Measurements from ENCODE around the gene VMA21. TPM values are rescaled to one million over a fixed set of nuclear protein-coding genes. Genes with fewer than 3 reads are reported as not detected.

VMA21 gene
- total and polyA plus RNA-seq, 8 donors = 3.3 to 16.4 (median 11.1) TPM

DNA sequence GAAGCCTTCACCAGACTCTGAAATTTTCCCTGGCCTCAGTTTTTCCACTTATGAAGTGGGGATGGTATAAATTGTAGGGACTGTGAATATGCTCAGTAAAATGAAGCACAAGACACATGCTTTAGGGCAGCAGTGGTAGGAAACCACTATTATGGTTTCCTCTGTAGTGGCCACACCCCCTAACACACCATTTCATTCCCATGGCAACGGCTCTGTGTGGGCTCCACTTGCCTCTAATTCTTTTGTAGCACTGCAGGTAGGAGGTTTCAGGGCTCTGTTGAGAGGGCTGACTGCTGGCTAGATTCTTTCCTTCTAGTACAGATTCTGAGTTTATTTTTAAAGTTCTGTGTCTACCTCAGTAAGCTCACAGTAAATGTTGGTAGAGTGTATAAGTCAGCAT lies 3.5 kb upstream of the VMA21 start:
- H3K4me3 ChIP-seq = no peak overlapping the region
- H3K4me1 ChIP-seq = no peaks in the 10 kb centered on the region
- DNase-seq = no peak
- FAIRE-seq = no peak
- H3K9me3 ChIP-seq = no peaks in the 10 kb centered on the region
- WGBS, 2 donors = 43 to 66% methylated on average over 1 of the region's 1 CpG
- ATAC-seq = no peak
- peaks cover 0 to 4% (median 0%) of the 10 kb centered on the region in 4 donors for H3K27me3 ChIP-seq
- no peak overlapping the region for H3K27ac ChIP-seq
- TF ChIP-seq CTCF (IDR thresholded peaks at IDR 0.05) = no peak
- intact Hi-C loops (cut with DNase I) = no loop called here
- H3K36me3 ChIP-seq = no peaks in the 10 kb centered on the region

DNA sequence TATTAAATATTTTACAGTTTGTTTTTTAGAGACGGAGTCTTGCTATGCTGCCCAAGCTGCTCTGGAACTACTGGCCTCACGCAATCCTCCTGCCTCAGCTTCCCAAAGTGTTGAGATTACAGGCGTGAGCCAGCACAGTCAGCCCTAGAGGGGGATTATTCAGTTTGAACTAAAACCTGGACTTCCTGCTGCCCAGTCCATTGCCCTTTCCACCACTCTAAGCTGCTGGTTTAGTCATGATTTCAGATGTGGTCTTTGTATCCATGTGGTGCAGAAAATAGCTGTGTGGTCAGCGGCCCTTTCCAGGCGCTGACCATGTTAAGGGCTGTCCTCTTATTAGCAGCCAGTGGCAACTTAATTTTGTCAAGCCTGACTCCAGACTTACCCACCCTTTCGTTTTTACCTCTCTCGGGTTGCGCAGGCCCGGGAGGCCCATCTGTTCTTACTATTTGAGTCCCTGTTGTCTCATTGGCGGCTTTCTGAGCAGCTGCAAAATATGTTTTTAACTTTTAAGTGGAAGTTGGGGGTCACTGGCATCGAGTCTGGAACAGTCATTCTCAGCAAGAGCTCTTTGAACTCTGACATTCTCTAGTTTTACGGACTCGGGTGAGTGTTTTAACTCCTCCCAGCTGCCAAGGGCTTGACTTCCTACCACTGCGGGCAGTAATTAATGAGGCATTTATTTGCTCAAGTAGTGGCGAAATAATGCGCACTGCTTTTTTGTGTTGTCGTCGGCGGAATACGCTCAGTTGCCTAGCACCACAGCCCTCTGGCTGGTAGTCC lies 773 bp upstream of the VMA21 start:
- TF ChIP-seq CTCF (IDR thresholded peaks at IDR 0.05) = no peak

GRCh38 chrX:151397741-151398070 lies 700 bp downstream of the VMA21 start:
- peak overlapping the region; percentile 19 to 67 (median 54) for H3K4me3 ChIP-seq
- DNase-seq (no peak), ATAC-seq (no peak), FAIRE-seq (no peak)
- 0 to 18% methylated on average over 2 of the region's 2 CpGs for WGBS, 2 donors
- H3K27ac ChIP-seq = no peak overlapping the region
- no peaks in the 10 kb centered on the region for H3K4me1 ChIP-seq
- H3K27me3 ChIP-seq = peaks cover 0 to 4% (median 0%) of the 10 kb centered on the region in 4 donors
- TF ChIP-seq CTCF (IDR thresholded peaks at IDR 0.05) = no peak
- no peaks in the 10 kb centered on the region for H3K36me3 ChIP-seq
- H3K9me3 ChIP-seq = no peaks in the 10 kb centered on the region
- intact Hi-C loops (cut with DNase I) = no loop called here

More for the DNA sequence above, 773 bp upstream of the VMA21 start:
- FAIRE-seq = no peak
- DNase-seq = peak in 1 of 6 donors; percentile 15
- Histone ChIP-seq H3K27ac (peak overlapping the region; percentile 75 to 91 (median 86)), H3K27me3 (peaks cover 0 to 4% (median 0%) of the 10 kb centered on the region in 4 donors), H3K36me3 (no peaks in the 10 kb centered on the region), H3K4me1 (no peaks in the 10 kb centered on the region), H3K4me3 (peak overlapping the region in 3 of 4 donors; percentile 46 to 67 (median 62)), H3K9me3 (no peaks in the 10 kb centered on the region)
- ATAC-seq = peak; percentile 71 to 77 (median 74)
- intact Hi-C loops (cut with DNase I) = no loop called here
- WGBS, 2 donors = 24 to 49% methylated on average over 20 of the region's 20 CpGs

DNA sequence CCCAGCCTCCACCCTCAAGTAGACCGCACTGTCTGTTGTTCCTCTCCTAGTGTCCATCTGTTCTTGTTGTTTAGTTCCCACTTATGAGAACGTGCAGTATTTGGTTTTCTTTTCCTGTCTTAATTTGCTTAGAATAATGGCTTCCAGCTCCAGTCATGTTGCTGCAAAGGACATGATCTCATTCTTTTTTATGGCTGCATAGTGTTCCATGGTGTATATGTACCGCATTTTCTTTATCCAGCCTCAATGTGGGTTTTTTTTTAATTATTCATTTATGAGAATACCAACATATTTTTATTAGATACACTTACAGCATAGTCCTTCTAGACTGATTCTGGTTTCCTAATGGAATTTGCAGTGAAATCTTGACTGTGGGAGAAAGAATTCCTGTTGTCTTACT lies 1.3 kb downstream of the VMA21 start:
- ATAC-seq (no peak), FAIRE-seq (no peak), DNase-seq (no peak)
- Histone ChIP-seq H3K9me3 (no peaks in the 10 kb centered on the region), H3K27ac (no peak overlapping the region), H3K36me3 (no peaks in the 10 kb centered on the region), H3K4me1 (no peaks in the 10 kb centered on the region), H3K27me3 (peaks cover 0 to 4% (median 0%) of the 10 kb centered on the region in 4 donors), H3K4me3 (peak overlapping the region in 1 of 4 donors; percentile 62)
- WGBS, 2 donors = 74 to 80% methylated on average over 3 of the region's 3 CpGs
- intact Hi-C loops (cut with DNase I) = no loop called here
- TF ChIP-seq CTCF (IDR thresholded peaks at IDR 0.05) = no peak

Measured in pancreas (tissue), 10 donors.